CD4-positive, alpha-beta T cell treated with Interleukin-15 for 4 hours (primary cell): ENCODE results near the gene PFDN2.

ENCODE experiments used
- DNase-seq: peaks from one replicate; pipeline ENCODE4 v3.0.0-alpha.2; 2020; ENCODE audit warnings: low spot score

Gene PFDN2

DNA sequence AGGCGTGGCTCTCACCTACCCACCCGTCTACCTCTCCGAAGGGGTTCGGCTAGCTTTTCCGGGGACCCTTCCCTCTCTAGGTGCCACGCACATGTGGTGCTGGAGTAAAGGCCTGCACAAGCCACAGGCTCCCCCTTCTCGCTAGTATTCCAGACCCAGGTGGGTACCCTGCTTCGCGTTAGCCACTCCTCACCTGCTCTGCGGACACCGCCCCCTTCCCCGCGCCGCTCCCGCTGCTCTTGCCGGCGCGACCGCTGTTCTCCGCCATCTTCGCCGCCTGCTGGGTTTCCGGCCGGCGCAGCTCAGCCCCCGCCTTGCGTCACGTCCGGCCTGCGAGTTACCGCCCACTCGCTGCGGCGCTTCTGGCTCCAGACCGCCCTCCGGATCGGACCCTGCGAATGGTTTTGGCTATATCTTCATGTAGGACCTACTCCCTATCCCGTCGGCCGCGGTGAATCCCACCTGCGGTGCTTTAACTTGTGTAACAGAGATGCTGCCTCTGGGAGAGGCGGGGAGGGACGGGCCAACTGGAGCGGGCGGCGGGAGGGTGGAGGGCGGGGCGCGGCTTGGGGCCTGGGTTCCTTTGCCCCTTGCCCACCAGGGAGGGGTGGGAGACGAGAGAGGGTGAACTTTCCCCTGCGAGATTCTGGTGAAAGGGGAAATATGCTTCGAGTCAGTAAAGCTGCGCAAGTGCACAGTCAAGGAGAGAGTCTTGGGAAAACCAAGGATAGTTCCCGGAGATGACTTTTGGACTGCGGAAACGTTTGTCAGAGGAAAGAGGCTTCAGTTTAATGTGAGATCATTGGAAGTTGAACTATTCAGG lies at the start of gene PFDN2, which contains the start of gene NIT1:
TSS of gene PFDN2 (minus strand) at position 279 of the 823 bp plus-strand sequence. CDS start at position 268, 11 bp downstream.
TSS of gene NIT1 (plus strand) at position 347 of the 823 bp plus-strand sequence. CDS start at position 419, 72 bp downstream.
- DNase-seq = peak; percentile 72

- DNase-seq = no peak
Measured at GRCh38 chr1:161166669-161167548, 49.1 kb upstream of the PFDN2 start.

GRCh38 chr1:161165742-161166668 lies 48.2 kb upstream of the PFDN2 start, which contains the start of gene PPOX:
Gene PPOX (plus strand): TSS chr1:161166426. CDS start chr1:161166848, 422 bp downstream.
- peak; percentile 96 for DNase-seq

DNA sequence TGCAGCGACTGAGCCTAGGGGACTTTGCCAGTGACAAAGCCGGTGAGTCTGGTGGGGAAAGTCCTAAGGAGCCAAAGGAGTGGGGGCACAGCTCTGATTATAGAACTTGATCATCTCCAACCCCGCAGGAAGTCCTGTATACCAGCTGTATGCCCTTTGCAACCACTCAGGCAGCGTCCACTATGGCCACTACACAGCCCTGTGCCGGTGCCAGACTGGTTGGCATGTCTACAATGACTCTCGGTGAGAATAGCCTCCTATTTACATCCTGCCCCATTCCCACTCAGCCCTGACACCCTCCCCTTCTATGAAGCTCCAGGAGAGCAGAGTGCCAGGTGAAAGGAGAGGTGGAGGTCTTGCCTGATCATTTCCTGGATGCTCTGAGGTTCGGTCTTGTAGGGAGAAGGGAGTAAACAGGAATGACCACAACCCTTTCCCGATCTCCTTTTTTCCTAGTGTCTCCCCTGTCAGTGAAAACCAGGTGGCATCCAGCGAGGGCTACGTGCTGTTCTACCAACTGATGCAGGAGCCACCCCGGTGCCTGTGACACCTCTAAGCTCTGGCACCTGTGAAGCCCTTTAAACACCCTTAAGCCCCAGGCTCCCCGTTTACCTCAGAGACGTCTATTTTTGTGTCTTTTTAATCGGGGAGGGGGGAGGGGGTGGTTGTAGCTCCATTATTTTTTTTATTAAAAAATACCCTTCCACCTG lies 47.2 kb upstream of the PFDN2 start:
- no peak for DNase-seq

- no peak for DNase-seq
Measured at GRCh38 chr1:161163793-161164192, 46.0 kb upstream of the PFDN2 start.

DNA sequence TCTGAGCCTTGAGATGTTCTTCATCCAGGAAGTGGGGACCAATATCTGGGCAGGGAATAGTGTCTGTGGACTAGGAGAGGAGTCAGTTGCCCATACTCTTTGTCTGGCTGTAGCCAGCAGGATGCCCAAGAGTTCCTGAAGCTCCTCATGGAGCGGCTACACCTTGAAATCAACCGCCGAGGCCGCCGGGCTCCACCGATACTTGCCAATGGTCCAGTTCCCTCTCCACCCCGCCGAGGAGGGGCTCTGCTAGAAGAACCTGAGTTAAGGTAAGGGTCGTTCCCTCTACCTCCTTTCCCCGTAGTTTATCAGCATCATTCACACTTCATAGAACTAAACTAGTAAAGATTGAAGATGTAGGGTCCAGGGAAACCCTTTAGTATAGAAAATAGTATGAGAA lies 45.0 kb upstream of the PFDN2 start:
- DNase-seq = no peak

DNA sequence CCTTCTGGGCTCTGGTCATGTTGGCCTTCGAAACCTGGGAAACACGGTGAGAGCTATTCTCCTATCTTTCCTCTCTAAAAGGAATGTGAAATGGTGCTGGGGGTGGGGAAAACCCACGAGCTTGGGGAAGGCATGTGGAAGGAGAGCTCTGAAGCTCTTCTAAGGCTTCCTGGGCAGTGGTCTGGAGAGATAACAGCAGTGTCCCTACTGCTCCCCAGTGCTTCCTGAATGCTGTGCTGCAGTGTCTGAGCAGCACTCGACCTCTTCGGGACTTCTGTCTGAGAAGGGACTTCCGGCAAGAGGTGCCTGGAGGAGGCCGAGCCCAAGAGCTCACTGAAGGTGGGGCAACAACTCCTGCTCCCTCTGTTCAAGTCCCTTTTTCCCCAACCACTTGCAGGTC lies 44.2 kb upstream of the PFDN2 start:
- no peak for DNase-seq

GRCh38 chr1:161161652-161162051 lies 43.8 kb upstream of the PFDN2 start:
- DNase-seq = no peak

GRCh38 chr1:161160671-161161145 lies 42.9 kb upstream of the PFDN2 start:
- DNase-seq = no peak

DNA sequence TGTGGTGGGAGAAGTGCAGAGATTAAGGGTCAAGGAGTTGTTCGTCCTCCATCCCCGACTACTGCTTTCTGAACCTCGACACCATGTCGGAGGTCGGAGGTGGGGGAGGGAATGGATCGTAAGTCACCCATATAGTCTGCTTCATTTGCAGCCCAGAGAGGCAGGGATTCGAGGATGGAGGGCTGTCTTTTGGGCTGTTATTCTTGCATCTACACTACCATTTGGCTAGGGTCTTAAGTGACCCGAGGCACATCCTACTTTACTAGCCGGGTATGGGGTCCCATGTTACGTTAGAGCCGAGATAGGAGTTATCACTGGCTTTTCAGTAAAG lies 42.0 kb upstream of the PFDN2 start:
- DNase-seq = no peak

GRCh38 chr1:161159087-161159912 lies 41.5 kb upstream of the PFDN2 start, which contains the start of gene USP21:
Gene USP21 (plus strand): TSS chr1:161159500. CDS start chr1:161160641, 1,141 bp downstream.
- DNase-seq = peak; percentile 94

- no peak for DNase-seq
Measured at GRCh38 chr1:161158316-161159010, 40.6 kb upstream of the PFDN2 start.

DNA sequence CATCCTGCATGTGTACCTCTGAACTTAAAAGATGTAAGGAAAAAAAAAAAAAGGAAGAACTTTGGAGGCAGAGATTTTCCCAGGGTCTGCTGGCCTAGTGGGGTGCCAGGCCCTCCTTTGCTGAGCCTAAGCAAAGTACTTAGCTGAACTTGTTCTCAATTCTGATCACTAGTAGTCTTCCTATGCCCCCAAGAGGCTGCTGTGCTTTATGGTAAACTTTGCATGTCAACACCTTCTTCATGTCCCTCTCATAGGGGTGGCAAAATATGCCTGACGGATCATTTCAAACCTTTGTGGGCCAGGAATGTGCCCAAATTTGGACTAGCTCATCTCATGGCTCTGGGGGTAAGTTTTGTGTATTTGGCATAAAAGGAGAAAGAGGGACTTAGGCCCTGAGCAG lies 40.0 kb upstream of the PFDN2 start:
- DNase-seq = no peak

DNA sequence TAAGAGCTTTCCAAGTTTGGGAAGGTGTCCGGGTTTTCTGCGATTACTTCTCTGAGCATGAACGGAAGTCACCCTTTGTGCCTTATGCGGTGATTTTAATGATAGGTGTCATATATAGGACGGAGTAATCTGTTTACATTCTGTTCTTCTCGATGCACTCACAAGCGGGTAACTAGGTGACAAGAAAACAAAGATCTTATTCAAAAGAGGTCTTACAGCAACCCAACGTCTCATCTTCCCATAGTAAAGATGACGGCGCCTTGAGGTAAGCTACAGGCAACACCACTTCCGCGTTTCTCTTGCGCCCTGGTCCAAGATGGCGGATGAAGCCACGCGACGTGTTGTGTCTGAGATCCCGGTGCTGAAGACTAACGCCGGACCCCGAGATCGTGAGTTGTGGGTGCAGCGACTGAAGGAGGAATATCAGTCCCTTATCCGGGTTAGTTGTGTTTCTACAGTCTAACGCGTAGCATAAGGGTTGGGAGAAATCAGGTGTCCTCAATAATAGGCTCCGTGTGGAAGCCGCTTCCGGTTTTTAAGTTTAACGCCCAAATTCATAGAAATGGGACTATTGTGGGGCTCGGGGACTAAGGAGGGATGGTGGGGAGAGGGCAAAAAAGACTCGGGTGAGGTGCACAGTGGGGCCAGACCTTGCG lies 36.0 kb upstream of the PFDN2 start, which contains the start of gene UFC1:
TSS of gene UFC1 (plus strand) at position 297 of the 656 bp plus-strand sequence. CDS start at position 317, 20 bp downstream.
- DNase-seq = peak; percentile 91

DNA sequence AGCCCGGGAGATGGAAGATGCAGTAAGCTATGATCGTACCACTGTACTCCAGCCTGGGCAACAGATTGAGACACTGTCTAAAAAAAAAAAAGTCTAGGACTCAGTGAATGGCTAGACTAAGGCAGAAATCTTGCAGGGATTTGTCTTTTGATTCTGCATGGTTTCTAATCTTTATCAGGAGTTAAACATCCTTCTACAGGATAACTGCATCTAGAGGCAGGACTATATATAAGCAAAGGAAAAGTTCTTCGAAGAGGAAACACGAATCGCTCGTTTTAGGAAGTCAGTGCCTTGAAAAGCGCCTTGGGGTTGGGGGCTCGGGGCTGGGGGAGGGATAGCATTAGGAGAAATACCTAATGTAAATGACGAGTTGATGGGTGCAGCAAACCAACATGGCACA lies 35.3 kb upstream of the PFDN2 start:
- no peak for DNase-seq

DNA sequence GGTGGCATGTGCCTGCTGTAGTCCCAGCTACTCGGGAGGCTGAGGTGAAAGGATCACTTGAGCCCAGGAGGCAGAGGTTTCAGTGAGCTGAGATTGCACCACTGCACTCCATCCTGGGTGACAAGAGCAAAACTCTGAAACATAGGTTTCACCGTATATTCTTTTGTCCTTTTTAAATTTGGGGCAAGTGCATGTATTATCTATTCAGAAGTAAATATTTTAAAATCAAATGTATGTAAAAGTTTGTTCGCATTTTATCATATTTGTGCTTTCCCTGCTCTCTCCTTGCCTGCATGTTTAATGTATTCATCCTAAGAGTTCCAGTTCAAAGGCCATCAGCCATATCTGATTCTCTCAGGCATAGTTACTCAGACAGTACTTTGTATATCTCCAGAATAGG lies 28.0 kb upstream of the PFDN2 start:
- DNase-seq = no peak

- DNase-seq = no peak
Measured at GRCh38 chr1:161140755-161141400, 23.0 kb upstream of the PFDN2 start.

DNA sequence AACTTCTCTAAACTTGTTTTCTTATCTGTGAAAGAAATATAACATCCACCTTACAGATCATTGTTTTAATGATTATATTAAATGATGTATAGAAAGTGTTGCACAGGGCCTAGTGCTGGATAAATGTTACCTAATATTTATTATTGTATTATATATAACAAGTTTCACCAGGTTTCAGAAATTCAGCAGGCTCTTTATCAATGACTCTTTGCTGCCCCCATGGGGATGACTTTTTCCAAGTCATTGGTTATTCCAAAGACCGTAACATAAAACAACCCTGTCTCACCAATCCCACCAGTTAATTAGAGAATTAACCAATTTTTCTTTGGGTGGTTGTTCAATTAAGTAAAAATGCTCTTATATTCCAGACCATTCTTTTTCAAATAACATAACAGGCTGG lies 21.9 kb upstream of the PFDN2 start:
- DNase-seq = peak; percentile 63
